Ovary (tissue), 3 donors: ENCODE results near the gene CHD2.

Source experiments
- CTCF ChIP-seq, 3 donors: fragments of 450-650 bp in 2 of 3; fragments of 200-600 bp in 1 of 3; IDR thresholded peaks; one replicate each; pipeline versions ENCODE4 v1.5.1 to v1.8.0; 2016 to 2022; ENCODE audit warnings: antibody characterized with exemption in 3 of 3, mild to moderate bottlenecking in 1 of 3
- EP300 ChIP-seq: sonication (generic); formaldehyde crosslinking; IDR thresholded peaks from one replicate; pipeline ENCODE4 v1.6.1; 2017; ENCODE audit warnings: antibody characterized with exemption
- donor health status: DM: no; HTN: no; CAD: no.

GRCh38 chr15:92879949-92880725 is 20.0 kb upstream of the CHD2 start:
- no peak for TF ChIP-seq EP300
- TF ChIP-seq CTCF (IDR thresholded peaks at IDR 0.05), result no peak
